IPS-20b (cell line): Measurements from ENCODE around the gene POM121L2.
"Not testable (repeated sequence)": the region's sequence is repeated elsewhere in the genome, so short reads cannot be mapped to it uniquely, and the experiment has no call there.

ENCODE experiments used
- H3K27ac ChIP-seq: one replicate; pipeline ENCODE4 v1.5.1; 2013; ENCODE audit warnings: low read length
- H3K27me3 ChIP-seq: 2 replicates; pipeline ENCODE4 v1.6.1; 2013; ENCODE audit warnings: mild to moderate bottlenecking, low read length, inconsistent platforms; ENCODE audit not compliant: insufficient read depth
- H3K36me3 ChIP-seq: 2 replicates; pipeline ENCODE4 v1.6.1; 2013; ENCODE audit warnings: low read depth, mild to moderate bottlenecking, inconsistent platforms, low read length, moderate library complexity; ENCODE audit not compliant: insufficient read depth
- H3K4me1 ChIP-seq: 2 replicates; pipeline ENCODE4 v1.6.1; 2013; ENCODE audit warnings: mild to moderate bottlenecking, control low read depth, inconsistent platforms, low read length, moderate library complexity; ENCODE audit not compliant: insufficient read depth
- H3K4me3 ChIP-seq: 2 replicates; pipeline ENCODE4 v1.5.1; 2013; ENCODE audit warnings: mild to moderate bottlenecking, low read length, inconsistent platforms
- H3K9ac ChIP-seq: 2 replicates; pipeline ENCODE4 v1.6.1; 2013; ENCODE audit warnings: low read depth, mild to moderate bottlenecking, inconsistent platforms, low read length, moderate library complexity
- H3K9me3 ChIP-seq: 2 replicates; pipeline ENCODE4 v1.6.1; 2013; ENCODE audit warnings: mild to moderate bottlenecking, low read depth, low read length, inconsistent platforms; ENCODE audit not compliant: insufficient read depth

The POM121L2 gene

DNA sequence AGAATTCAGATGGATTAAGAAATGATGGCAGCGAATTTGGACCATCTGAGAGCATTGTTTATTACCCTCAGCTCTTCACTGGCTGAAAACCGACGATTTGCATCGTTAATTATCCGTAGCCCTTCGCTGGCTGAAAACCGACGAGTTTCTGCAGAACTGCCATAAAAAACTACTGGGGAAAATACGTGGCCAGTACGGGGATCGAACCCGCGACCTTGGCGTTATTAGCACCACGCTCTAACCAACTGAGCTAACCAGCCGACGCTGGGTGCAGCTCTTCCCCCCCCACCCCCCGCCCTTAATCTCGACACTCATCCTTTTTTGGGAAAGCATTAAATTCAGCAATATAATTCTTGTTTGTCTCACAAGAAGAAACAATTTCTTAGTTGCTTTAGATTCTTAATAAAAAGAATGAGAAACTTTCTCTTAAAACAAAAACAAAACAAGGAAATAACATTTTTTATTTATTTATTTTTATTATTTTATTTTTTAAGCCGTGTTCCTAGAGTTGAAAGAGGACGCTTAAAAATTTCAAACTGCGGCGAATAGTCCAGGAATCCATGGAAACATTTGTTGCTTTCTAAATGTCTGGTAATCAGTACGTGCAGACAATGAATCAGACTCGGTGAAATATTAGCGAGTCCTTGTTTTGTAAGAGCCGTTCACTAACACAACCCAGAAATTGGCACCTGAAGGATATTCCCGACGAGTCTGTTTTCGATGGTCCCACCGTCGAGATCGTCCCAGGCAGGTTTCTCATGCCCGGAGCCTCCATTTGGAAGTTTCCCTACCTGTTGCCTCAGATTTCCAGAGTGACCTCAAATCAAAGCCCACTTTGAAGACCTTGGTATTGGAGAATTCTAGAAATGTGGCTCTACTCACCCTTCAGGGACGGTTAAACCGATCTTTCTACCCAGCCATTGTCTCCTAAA, 36.8 kb downstream of the POM121L2 start:
- H3K9ac ChIP-seq = peak overlapping the region; percentile 14; the same call in 1 of the 2 replicates
- no peak overlapping the region for H3K27ac ChIP-seq
- H3K27me3 ChIP-seq = peaks cover 28% of the 10 kb centered on the region
- H3K4me1 ChIP-seq = no peaks in the 10 kb centered on the region
- peak overlapping the region; percentile 69 for H3K4me3 ChIP-seq
- no peaks in the 10 kb centered on the region for H3K9me3 ChIP-seq
- H3K36me3 ChIP-seq = no peaks in the 10 kb centered on the region

- no peaks in the 10 kb centered on the region for H3K36me3 ChIP-seq
- no peak overlapping the region for H3K4me3 ChIP-seq
- H3K27ac ChIP-seq = no peak overlapping the region
- H3K27me3 ChIP-seq = peaks cover 24% of the 10 kb centered on the region; the same call in 1 of the 2 replicates
- H3K4me1 ChIP-seq = no peaks in the 10 kb centered on the region
- H3K9ac ChIP-seq = no peak overlapping the region
- H3K9me3 ChIP-seq = no peaks in the 10 kb centered on the region
Observed at GRCh38 chr6:27273783-27274182, 38.3 kb downstream of the POM121L2 start.

DNA sequence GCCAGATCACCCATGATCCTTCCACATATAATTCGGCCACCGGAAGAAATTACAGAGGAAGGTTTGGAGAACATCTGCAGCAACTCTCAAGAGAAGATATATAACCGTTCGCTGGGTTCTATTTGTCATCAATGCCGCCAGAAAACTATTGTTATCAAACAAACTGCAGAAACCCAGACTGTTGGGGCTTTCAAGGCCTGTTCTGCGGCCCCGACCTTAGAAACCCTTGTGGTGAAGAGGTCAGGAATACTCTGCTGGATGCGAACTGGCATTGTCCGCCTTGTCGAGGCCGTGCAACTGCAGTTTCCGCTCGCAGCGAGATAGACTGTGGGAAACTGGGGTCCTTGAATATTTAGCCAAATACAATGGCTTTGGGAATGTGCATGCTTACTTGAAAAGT, 43.3 kb downstream of the POM121L2 start:
- no peak overlapping the region for H3K27ac ChIP-seq
- peaks cover 27% of the 10 kb centered on the region for H3K27me3 ChIP-seq
- no peaks in the 10 kb centered on the region for H3K4me1 ChIP-seq
- H3K4me3 ChIP-seq = peak overlapping the region; percentile 61; the same call in 1 of the 2 replicates
- no peaks in the 10 kb centered on the region for H3K36me3 ChIP-seq
- no peaks in the 10 kb centered on the region for H3K9me3 ChIP-seq
- no peak overlapping the region for H3K9ac ChIP-seq

DNA sequence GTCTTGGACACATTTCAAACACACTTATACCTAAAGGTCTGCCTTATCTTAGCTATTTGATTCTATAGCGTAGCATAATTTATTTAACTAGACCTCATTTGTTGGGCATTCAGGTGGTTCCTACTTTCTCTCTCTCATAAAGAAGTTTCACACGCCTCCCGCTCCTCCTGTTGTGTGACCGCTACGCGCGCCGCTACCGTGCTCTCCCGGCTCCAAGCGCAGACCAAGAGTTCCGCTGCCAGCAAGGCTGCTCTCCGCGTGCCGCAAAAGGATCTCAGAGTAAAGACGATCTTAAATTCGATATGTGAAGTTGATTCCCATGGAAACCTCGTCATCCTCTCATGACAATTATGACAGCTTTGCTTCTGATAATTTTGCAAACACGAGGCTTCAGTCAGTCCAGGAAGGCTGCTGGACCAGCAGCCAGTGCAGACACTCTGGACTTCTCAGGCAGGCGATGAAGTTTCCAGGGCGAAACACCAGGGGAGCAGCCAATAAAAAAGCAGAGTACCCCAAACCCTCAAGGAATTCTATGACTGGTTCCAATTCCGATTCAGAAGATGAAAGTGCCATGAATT, 44.1 kb downstream of the POM121L2 start:
- peaks cover 27% of the 10 kb centered on the region for H3K27me3 ChIP-seq
- no peak overlapping the region for H3K9ac ChIP-seq
- no peak overlapping the region for H3K27ac ChIP-seq

GRCh38 chr6:27267003-27267402, 45.1 kb downstream of the POM121L2 start:
- not testable (repeated sequence) for H3K9me3 ChIP-seq, H3K4me1 ChIP-seq, H3K27ac ChIP-seq, H3K36me3 ChIP-seq, H3K9ac ChIP-seq, H3K4me3 ChIP-seq
- H3K27me3 ChIP-seq = peaks cover 29% of the 10 kb centered on the region

More for the DNA sequence above, 44.1 kb downstream of the POM121L2 start:
- H3K9me3 ChIP-seq = no peaks in the 10 kb centered on the region
- peak overlapping the region; percentile 61; the same call in 1 of the 2 replicates for H3K4me3 ChIP-seq
- H3K4me1 ChIP-seq = no peaks in the 10 kb centered on the region
- no peaks in the 10 kb centered on the region for H3K36me3 ChIP-seq

GRCh38 chr6:27263886-27264285, 48.2 kb downstream of the POM121L2 start:
- Histone ChIP-seq H3K27ac (no peak overlapping the region), H3K4me3 (no peak overlapping the region), H3K9me3 (no peaks in the 10 kb centered on the region), H3K9ac (no peak overlapping the region), H3K4me1 (peaks cover 3% of the 10 kb centered on the region; the same call in 1 of the 2 replicates), H3K27me3 (peaks cover 38% of the 10 kb centered on the region), H3K36me3 (no peaks in the 10 kb centered on the region)

DNA sequence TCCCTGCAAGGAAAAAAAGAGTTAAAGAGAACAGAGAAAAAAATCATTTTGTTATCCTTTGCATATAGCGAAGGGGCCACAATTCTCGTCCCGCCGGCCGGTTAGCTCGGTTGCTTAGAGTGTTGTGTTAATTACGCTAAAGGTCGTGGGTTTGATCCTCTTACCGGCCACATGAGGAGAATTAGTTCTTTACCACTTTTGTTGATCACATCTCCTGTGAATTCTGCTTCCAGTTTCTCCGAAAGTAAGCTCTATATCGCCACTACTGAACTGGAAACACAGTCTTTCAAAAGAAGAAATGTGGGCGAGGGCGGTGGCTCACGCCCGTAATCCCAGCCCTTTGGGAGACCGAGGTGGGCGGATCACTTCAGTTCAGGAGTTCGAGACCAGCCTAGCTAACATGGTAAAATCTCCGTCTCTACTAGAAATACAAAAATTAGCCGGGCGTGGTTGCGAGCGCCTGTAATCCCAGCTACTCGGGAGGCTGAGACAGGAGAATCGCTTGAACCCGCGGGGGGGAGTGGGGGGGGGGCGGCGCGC, 51.2 kb downstream of the POM121L2 start:
- H3K36me3 ChIP-seq = no peaks in the 10 kb centered on the region
- H3K27me3 ChIP-seq = peaks cover 18% of the 10 kb centered on the region
- peak overlapping the region; percentile 66 for H3K4me3 ChIP-seq
- no peak overlapping the region for H3K27ac ChIP-seq
- peaks cover 3% of the 10 kb centered on the region; the same call in 1 of the 2 replicates for H3K4me1 ChIP-seq
- peak overlapping the region; percentile 60 for H3K9ac ChIP-seq
- H3K9me3 ChIP-seq = no peaks in the 10 kb centered on the region

DNA sequence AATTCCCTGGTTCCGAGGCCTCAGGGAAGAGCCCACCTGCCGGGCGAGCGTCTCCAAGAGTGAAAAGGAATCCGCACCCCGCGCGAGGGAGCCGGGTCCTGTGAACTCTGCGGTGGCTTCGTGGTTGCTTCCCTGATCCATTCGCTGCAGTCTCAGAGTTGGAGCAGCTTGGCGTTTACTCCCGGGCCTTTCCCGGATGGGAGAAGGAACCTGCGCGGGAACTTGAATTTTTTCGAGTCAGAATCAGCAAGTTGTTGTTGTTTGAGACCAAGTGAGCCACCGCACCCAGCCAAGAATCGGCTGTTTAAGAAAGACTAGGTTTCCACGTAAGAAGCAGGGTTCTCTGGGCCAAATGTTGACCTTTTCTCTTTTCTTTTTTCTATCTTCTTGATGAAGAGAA, 51.7 kb downstream of the POM121L2 start:
- no peak overlapping the region for H3K27ac ChIP-seq
- H3K4me3 ChIP-seq = peak overlapping the region; percentile 66
- no peaks in the 10 kb centered on the region for H3K36me3 ChIP-seq
- peaks cover 3% of the 10 kb centered on the region; the same call in 1 of the 2 replicates for H3K4me1 ChIP-seq
- H3K9ac ChIP-seq = peak overlapping the region; percentile 60
- peaks cover 18% of the 10 kb centered on the region for H3K27me3 ChIP-seq
- H3K9me3 ChIP-seq = no peaks in the 10 kb centered on the region
